Activated gamma-delta T cell treated with anti-CD3 and anti-CD28 coated beads, Interleukin-2, amount 50 U/mL, for 16 hours (primary cell): Measurements from ENCODE around the gene MELTF.

Source experiments
- DNase-seq: peaks from one replicate; pipeline ENCODE4 v3.0.0-alpha.2; 2020; ENCODE audit warnings: low read depth

The MELTF gene

DNA sequence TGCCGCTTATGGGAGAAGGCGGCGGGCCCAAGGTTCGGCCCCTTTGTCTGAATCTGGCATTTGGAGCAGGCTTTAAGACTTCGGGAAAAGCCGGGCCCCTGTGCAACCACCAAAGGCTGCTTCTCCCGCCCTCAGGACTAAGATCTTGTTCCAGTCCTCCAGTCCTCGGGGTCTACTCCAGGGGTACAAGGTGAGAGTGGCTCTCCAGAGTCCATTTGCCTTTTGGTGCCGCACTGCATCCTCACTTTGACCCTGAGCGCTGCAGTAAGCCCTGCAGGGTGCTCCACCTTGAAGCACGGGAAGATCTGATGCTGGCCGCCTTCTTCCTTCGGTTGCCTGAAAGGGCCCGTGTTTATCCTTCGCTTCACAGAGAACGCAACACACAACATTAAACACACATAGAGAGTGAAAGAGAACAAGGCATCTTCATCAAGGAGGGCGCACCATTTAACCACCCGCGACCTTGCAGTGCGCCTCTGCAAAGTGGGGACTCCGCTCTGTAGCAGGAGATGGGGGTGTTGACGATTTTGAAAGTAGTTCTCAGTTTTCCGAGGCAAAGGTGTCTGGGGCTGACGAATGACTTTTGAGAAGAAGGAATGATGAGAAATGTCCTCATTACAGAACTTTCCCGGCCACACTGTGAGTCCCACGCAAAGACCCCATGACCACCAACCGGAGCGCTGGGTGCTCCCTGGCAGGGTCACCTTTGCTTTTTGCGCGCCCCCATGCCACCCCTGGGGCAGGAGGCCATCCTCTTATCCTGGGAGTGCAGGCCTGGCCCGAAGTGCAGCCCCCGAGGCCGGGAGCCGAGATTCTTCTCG is 62.0 kb downstream of the MELTF start:
- DNase-seq = no peak

DNA sequence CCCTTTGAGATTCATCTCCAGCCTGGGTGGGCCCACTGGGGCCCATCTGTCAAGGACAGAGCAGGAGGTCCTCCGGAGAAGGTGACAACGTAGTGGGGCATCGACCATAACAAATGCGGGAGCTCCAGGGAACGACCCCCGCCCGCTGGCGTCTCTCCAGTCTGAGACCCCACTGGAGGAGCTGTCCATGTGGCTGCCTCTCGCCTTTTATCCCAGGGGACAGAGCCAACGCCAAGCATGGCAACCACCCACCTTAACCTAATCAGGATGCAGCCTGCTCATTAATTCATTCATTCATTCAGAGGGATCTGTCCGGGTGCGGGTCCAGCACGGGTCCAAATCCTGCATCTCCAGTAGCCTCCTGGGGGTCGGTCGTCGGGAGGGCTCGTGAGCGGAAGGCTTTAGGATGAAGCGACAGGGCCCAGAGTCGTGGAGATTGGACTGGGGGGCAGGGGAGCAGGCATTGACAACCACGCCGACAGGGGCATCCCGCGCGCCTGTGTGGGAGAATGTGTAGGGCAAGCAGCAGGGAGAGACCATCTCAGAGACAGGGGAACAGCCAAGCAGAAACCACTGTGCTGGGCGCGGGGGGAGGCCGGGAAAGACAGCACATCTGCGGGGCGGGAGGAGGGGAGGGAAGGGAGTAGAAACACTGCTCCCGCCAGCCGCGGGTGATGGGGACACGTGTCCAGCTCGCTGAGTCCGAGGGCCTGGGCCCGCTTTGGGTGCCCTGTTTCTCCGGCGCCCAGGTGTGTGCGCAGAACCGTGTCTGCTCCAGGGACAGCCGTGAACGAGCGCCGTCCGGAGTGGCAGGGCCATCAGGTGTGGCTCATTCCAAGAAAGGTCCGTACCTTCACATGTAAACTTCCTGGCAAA is 62.9 kb downstream of the MELTF start:
- no peak for DNase-seq

DNA sequence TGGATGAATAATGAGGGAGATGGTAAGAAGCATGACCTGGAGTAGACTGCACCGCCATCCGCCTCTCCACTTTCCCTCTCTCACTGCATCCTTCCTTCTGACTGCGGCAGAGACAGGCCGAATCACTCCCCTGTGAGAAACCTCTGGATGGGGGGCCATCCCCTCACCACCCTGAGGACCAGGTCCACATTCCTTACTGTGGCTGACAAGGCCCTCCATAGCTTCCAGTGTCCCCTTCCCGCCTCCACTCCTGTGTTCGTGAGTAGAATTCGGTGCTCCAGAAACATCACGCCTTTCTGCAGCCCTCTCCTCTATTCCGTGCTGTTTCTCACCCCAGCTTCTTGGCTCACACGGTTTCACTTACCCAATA is 63.8 kb downstream of the MELTF start:
- DNase-seq = no peak

DNA sequence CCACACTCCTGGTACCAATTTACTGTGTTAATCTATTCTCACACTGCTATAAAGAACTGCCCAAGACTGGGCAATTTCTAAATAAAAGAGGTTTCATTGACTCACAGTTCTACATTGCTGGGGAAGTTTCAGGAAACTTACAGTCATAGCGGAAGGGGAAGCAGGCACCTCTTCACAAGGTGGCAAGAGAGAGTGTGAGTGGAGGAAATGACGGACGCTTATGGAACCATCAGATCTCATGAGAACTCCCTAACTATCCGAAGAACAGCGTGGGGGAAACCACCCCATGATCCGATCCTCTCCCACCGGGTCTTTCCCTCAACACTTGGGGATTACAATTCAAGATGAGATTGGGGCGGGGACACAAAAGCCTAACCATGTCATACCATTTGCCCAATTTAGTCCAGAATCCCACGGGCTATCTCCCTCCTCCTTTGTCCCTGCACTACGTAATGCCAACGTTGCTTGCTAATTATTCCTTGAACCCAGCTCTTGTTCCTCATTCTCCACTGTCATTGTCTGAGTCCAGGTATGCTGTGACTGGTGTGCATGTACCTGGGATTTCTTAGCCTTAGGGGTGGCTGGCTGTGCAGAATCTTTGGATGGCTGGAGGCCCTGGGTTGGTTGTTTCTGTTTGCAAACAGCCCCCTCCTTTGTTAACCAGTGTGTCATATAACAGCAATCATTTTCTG is 64.4 kb downstream of the MELTF start:
- DNase-seq = no peak

DNA sequence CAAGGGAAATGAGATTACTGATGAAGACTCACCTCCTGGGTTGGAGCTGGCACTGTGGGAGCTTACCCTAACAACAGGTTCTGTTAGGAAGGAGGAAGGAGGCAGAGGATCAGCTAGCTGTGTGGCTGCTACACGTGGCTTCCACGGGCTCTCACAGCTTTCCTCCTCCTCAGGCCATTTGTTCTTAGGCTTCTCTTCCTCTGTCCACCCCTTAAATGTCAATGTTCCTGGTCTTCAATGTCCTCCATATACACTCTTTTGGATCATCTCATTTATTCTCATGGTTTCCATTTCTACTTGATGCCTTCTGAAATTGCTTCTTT is 66.0 kb downstream of the MELTF start:
- no peak for DNase-seq

DNA sequence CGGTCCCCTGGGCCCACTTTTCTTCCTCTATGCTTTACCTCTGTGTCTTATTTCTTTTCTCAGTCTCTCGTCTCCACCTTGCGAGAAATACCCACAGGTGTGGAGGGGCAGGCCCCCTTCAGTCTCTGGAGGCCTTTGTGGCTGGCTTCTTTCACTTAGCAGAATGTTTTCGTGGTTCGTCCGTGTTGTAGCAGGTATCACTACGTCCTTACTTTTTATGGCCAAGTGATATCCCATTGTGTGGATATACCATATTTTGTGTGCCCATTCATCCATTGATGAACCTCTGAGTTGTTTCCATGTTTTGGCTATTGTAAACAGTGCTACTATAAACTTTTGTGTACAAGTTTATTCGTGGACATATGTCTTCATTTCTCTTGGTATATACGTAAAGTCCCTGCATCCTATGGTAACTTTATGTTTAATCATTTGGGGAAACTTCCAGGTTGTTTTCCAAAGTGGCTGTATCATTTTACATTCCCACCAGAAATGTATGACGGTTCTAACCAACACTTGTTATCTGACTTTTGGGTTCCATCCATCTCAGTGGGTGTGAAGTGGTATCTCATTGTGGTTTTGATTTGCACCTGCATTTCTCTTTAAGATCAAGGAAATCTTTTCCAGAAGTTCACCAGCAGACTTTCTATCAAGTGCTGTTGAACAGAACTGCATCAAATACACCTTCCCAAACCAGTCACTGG is 66.5 kb downstream of the MELTF start:
- DNase-seq = no peak

DNA sequence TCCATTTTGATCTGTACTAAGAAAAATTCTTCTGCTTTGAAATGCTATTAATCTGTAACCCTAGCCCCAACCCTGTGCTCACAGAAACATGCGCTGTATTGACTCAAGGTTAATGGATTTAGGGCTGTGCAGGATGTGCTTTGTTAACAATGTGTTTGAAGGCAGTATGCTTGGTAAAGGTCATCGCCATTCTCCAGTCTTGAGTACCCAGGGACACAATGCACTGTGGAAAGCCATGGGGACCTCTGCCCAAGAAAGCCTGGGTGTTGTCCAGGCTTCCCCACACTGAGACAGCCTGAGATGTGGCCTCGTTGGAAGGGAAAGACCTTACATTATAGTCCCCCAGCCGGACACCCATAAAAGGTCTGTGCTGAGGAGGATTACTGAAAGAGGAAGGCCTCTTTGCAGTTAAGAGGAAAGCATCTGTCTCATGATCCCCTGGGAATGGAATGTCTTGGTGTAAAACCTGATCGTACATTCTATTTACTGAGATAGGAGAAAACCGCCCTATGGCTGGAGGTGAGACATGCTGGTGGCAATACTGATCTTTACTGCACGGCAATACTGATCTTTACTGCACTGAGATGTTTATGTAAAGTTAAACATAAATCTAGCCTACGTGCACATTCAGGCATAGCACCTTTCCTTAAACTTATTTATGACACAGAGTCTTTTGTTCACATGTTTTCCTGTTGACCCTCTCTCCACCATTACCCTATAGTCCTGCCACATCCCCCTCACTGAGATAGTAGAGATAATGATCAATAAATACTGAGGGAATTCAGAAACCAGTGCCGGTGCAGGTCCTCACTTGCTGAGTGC is 67.3 kb downstream of the MELTF start:
- no peak for DNase-seq

DNA sequence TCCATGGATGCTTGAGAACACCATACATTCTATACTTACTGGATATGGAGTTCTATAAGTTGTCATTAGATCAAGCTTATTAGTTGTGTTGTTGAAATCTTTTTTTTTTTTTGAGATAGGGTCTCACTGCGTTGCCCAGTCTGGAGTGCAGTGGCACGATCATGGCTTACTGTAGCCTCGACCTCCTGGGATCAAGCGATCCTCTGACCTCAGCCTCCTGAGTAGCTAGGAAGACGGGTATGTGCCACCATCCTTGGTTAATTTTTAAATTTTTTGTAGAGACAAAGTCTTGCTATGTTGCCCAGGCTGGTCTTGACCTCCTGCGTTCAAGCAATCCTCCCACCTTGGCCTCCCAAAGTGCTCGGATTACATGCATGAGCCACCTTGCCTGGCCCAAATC is 74.8 kb downstream of the MELTF start:
- DNase-seq = no peak
